ENCODE data around the gene HOXA3.

The HOXA3 gene

GRCh38 chr7:27151931-27152815 lies at the start of gene HOXA3:
HOXA3 (minus strand) TSS chr7:27152583; CDS start chr7:27110640, 41,943 bp downstream.
- DNase-seq = no peak

GRCh38 chr7:27201580-27202017 lies 49.2 kb upstream of the HOXA3 start:
- no peak for DNase-seq

- peak in 1 of 58 donors; percentile 14 for DNase-seq
Measured at GRCh38 chr7:27200761-27201579, 48.6 kb upstream of the HOXA3 start.

GRCh38 chr7:27199849-27200760 lies 47.7 kb upstream of the HOXA3 start, which contains the start of gene HOXA13:
HOXA13 (minus strand) TSS chr7:27200091; CDS start chr7:27200077, 14 bp downstream.
- no peak for DNase-seq

GRCh38 chr7:27198871-27199801 lies 46.8 kb upstream of the HOXA3 start:
- DNase-seq = no peak

- no peak for DNase-seq
Measured at GRCh38 chr7:27198138-27198841, 45.9 kb upstream of the HOXA3 start.

GRCh38 chr7:27197137-27198042 lies 45.0 kb upstream of the HOXA3 start:
- DNase-seq = no peak

GRCh38 chr7:27196287-27196767 lies 43.9 kb upstream of the HOXA3 start:
- peak in 51 of 58 donors; percentile 2 to 83 (median 39) for DNase-seq

- no peak for DNase-seq
Measured at GRCh38 chr7:27194686-27195379, 42.5 kb upstream of the HOXA3 start.

- no peak for DNase-seq
Measured at GRCh38 chr7:27194002-27194352, 41.6 kb upstream of the HOXA3 start.

GRCh38 chr7:27193335-27194001 lies 41.1 kb upstream of the HOXA3 start:
- DNase-seq = no peak

GRCh38 chr7:27192546-27193334 lies 40.4 kb upstream of the HOXA3 start:
- no peak for DNase-seq

GRCh38 chr7:27191833-27192545 lies 39.6 kb upstream of the HOXA3 start:
- DNase-seq = no peak

GRCh38 chr7:27191161-27191731 lies 38.9 kb upstream of the HOXA3 start:
- DNase-seq = no peak

Data from anterior cingulate cortex (tissue), 58 donors.